Activated T-helper 1 cell treated with anti-CD3 and anti-CD28 coated beads, Interleukin-12 subunit alpha, Interleukin-12 subunit beta, Interleukin-2, Interleukin-4 antibody, amounts not matched to agents 30 ng/mL and 10 ng/mL and 1 ng/mL, durations not matched to agents 14 hours and 24 hours and 36 hours (primary cell): Measurements from ENCODE around the gene EIF3CL. TPM values are rescaled to one million over a fixed set of nuclear protein-coding genes. Genes with fewer than 3 reads are reported as not detected.
"Not testable (repeated sequence)": the region's sequence is repeated elsewhere in the genome, so short reads cannot be mapped to it uniquely, and the experiment has no call there.

ENCODE experiments used
- DNase-seq: peaks from one replicate; pipeline ENCODE4 v3.0.0; 2021; ENCODE audit warnings: low spot score
- H3K27ac Mint-ChIP-seq: one replicate; pipeline ENCODE4 v1.8.0; 2021; ENCODE audit warnings: mild to moderate bottlenecking, mixed read lengths
- H3K27me3 Mint-ChIP-seq: one replicate; pipeline ENCODE4 v1.8.0; 2022; ENCODE audit warnings: mild to moderate bottlenecking, moderate library complexity, mixed read lengths; ENCODE audit not compliant: insufficient read depth
- H3K36me3 Mint-ChIP-seq: one replicate; pipeline ENCODE4 v1.8.0; 2021; ENCODE audit warnings: low read depth, mixed read lengths
- H3K4me1 Mint-ChIP-seq: one replicate; pipeline ENCODE4 v1.8.0; 2021; ENCODE audit warnings: low read depth, mixed read lengths
- H3K4me3 Mint-ChIP-seq: one replicate; pipeline ENCODE4 v1.8.0; 2021; ENCODE audit warnings: mild to moderate bottlenecking, moderate library complexity, mixed read lengths
- H3K9me3 Mint-ChIP-seq: one replicate; pipeline ENCODE4 v1.8.0; 2021; ENCODE audit warnings: mixed read lengths
- intact Hi-C: fragments of 100-400 bp; cut with micrococcal nuclease; formaldehyde crosslinking; loops from one replicate; pipeline ENCODE4 v1.15.1; 2024
- total RNA-seq: library from RNA; stranded (reverse); gene quantifications from 2 replicates; pipeline ENCODE4 v1.2.3, GENCODE V29; 2022

EIF3CL gene
- total RNA-seq, 1 donor from 2014 or later: 192 TPM

GRCh38 chr16:28330981-28331380, 72.7 kb downstream of the EIF3CL start:
- H3K4me3 Mint-ChIP-seq, DNase-seq, H3K9me3 Mint-ChIP-seq, H3K4me1 Mint-ChIP-seq, H3K27ac Mint-ChIP-seq, H3K27me3 Mint-ChIP-seq, intact Hi-C loops, H3K36me3 Mint-ChIP-seq: not testable (repeated sequence)

GRCh38 chr16:28330232-28330631, 73.4 kb downstream of the EIF3CL start:
- H3K4me1 Mint-ChIP-seq, H3K36me3 Mint-ChIP-seq, H3K4me3 Mint-ChIP-seq, H3K27me3 Mint-ChIP-seq, DNase-seq, H3K9me3 Mint-ChIP-seq, intact Hi-C loops, H3K27ac Mint-ChIP-seq: not testable (repeated sequence)

Other genes with a start within 250 kb of the EIF3CL start
- gene XPO6, start 191.9 kb downstream of the EIF3CL start, total RNA-seq: 213 and 225 TPM in 2 replicates
- 0.73 and 0.80 TPM in 2 replicates for gene SBK1, start 111.3 kb downstream of the EIF3CL start, total RNA-seq
- gene NPIPB6, start 40.3 kb downstream of the EIF3CL start, total RNA-seq: 2.6 and 4.1 TPM in 2 replicates
- gene NPIPB7, start 68.5 kb upstream of the EIF3CL start, total RNA-seq: 0.24 TPM in 1 of 2 replicates, not detected in the other
- 27.1 and 28.5 TPM in 2 replicates for gene CLN3, start 88.2 kb upstream of the EIF3CL start, total RNA-seq
- gene APOBR, start 90.8 kb upstream of the EIF3CL start, total RNA-seq: 3.5 and 4.3 TPM in 2 replicates
- gene IL27, start 103.0 kb upstream of the EIF3CL start, total RNA-seq: not detected in 2 replicates
- gene NUPR1, start 135.1 kb upstream of the EIF3CL start, total RNA-seq: not detected in 2 replicates
- 38.6 and 39.0 TPM in 2 replicates for gene SGF29, start 150.1 kb upstream of the EIF3CL start, total RNA-seq
- gene SULT1A2, start 193.2 kb upstream of the EIF3CL start, total RNA-seq: 0.12 and 0.41 TPM in 2 replicates
- 8.4 and 8.9 TPM in 2 replicates for gene SULT1A1, start 206.2 kb upstream of the EIF3CL start, total RNA-seq
- 0.70 and 1.2 TPM in 2 replicates for gene NPIPB8, start 234.2 kb upstream of the EIF3CL start, total RNA-seq